Measurements from ENCODE around the gene TMC7. TPM values are rescaled to one million over a fixed set of nuclear protein-coding genes. Genes with fewer than 3 reads are reported as not detected.

Gene TMC7
- total RNA-seq, 1 experiment from 2014 or later = 4.1 TPM

DNA sequence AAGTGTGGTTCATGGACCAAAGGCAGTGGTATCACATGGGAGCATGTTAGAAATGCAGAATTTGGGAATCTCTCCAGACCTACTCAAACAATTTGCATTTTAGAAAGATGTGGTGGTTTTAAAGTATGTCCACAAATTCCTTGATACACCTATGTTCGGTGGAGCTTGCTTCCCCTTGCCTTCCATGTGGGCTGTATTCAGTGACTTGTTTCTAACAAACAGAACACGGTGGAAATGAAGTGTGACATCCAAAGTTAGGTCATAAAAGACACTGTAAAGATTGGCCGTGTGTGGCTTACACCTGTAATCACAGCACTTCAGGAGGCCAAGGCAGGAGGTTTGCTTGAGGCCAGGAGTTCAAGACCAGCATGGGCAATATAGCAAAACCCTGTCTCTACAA lies 100.4 kb downstream of the TMC7 start:
- TF ChIP-seq, protein P1, sequence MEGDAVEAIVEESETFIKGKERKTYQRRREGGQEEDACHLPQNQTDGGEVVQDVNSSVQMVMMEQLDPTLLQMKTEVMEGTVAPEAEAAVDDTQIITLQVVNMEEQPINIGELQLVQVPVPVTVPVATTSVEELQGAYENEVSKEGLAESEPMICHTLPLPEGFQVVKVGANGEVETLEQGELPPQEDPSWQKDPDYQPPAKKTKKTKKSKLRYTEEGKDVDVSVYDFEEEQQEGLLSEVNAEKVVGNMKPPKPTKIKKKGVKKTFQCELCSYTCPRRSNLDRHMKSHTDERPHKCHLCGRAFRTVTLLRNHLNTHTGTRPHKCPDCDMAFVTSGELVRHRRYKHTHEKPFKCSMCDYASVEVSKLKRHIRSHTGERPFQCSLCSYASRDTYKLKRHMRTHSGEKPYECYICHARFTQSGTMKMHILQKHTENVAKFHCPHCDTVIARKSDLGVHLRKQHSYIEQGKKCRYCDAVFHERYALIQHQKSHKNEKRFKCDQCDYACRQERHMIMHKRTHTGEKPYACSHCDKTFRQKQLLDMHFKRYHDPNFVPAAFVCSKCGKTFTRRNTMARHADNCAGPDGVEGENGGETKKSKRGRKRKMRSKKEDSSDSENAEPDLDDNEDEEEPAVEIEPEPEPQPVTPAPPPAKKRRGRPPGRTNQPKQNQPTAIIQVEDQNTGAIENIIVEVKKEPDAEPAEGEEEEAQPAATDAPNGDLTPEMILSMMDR (IDR thresholded peaks at IDR 0.05; ENCODE audit: unreplicated experiment) = no peak
- intact Hi-C loops (cut with micrococcal nuclease) = no loop called here
- H3K9me3 Mint-ChIP-seq (ENCODE audit: unreplicated experiment) = no peaks in the 10 kb centered on the region
- DNase-seq (ENCODE audit: unreplicated experiment) = no peak
- POLR2A ChIA-PET = interaction anchor here (0.7 kb wide), 1 partner anchor 297 kb away, joined by 3 read pairs; no protein-coding TSS in a partner anchor
- no peaks in the 10 kb centered on the region for H3K4me1 Mint-ChIP-seq (ENCODE audit: insufficient read depth, unreplicated experiment)
- no peak overlapping the region for H3K4me3 Mint-ChIP-seq (ENCODE audit: unreplicated experiment)
- H3K36me3 Mint-ChIP-seq (ENCODE audit: insufficient read depth, unreplicated experiment) = peaks cover 14% of the 10 kb centered on the region
- H3K27me3 Mint-ChIP-seq (ENCODE audit: insufficient read depth, unreplicated experiment) = no peaks in the 10 kb centered on the region
- no TSS peak for BruUV-seq (replicated peaks)
- H3K27ac Mint-ChIP-seq (ENCODE audit: low read depth, unreplicated experiment) = no peak overlapping the region
- CTCF ChIA-PET = interaction anchor here (0.7 to 8.7 kb wide), 8 partner anchors 11 to 418 kb away, joined by 3 to 154 read pairs (median 16); partner anchors contain the start of gene TMC7

DNA sequence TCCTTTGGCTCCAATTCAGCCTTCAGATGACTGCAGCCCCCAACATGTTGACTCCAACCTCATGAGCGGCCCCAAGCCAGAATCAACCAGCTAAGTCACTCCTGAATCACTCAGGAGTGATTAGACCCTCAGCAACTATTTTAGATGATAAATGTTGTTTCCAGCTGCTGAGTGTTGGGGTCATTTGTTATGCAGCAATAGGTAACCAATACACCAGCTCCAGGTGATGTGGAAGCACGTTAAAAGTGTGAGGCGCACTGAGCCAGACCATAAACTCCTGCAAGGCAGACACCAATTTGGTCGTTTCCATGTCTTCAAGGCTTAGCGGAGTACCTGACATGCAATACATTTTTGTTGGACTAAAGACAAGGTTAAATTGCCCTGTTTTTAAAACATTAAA lies 101.1 kb downstream of the TMC7 start:
- BruUV-seq (replicated peaks) = no TSS peak
- peaks cover 14% of the 10 kb centered on the region for H3K36me3 Mint-ChIP-seq (ENCODE audit: insufficient read depth, unreplicated experiment)

DNA sequence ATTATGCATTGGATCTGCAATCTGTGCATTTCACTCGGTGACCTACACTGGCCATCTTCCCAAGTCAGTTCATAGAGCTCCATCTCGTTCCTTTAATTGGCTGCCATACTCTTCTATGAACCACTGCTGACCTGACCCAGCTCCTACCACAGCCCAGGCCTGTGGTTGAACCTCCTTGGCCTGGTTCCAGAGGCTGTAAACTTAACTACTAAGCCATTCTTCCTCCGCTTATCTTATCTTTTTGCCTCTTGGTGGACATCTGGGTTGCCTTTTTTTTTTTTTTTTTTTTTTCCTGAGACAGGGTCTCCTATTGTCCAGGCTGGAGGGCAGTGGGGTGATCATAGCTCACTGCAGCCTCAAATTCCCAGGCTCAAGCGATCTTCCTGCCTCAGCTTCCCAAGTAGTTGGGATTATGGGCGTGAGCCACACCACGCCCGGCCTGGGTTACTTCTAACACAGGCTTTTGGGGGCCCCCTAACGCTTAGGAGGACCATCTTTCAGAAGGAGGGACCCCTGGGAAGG lies 102.0 kb downstream of the TMC7 start:
- CTCF ChIA-PET = interaction anchor here (0.6 to 8.7 kb wide), 60 partner anchors 9 to 614 kb away, joined by 3 to 154 read pairs (median 4); partner anchors contain the start of genes COQ7, ITPRIPL2 and TMC7
- H3K4me3 Mint-ChIP-seq (ENCODE audit: unreplicated experiment) = no peak overlapping the region
- peaks cover 14% of the 10 kb centered on the region for H3K36me3 Mint-ChIP-seq (ENCODE audit: insufficient read depth, unreplicated experiment)

More for the DNA sequence above, 101.1 kb downstream of the TMC7 start:
- Mint-ChIP-seq H3K27me3 (ENCODE audit: insufficient read depth, unreplicated experiment) (no peaks in the 10 kb centered on the region), H3K4me3 (ENCODE audit: unreplicated experiment) (no peak overlapping the region), H3K9me3 (ENCODE audit: unreplicated experiment) (no peaks in the 10 kb centered on the region), H3K4me1 (ENCODE audit: insufficient read depth, unreplicated experiment) (no peaks in the 10 kb centered on the region), H3K27ac (ENCODE audit: low read depth, unreplicated experiment) (no peak overlapping the region)
- TF ChIP-seq, protein P1 (IDR thresholded peaks at IDR 0.05; ENCODE audit: unreplicated experiment) = no peak
- CTCF ChIA-PET = interaction anchor here (0.6 to 8.7 kb wide), 20 partner anchors 10 to 429 kb away, joined by 3 to 154 read pairs (median 10); partner anchors contain the start of gene TMC7
- no peak for DNase-seq (ENCODE audit: unreplicated experiment)
- intact Hi-C loops (cut with micrococcal nuclease) = no loop called here
- POLR2A ChIA-PET = interaction anchor here (0.7 to 1.7 kb wide), 4 partner anchors 54 to 432 kb away, joined by 3 to 4 read pairs (median 3); no protein-coding TSS in a partner anchor

More for the DNA sequence above, 102.0 kb downstream of the TMC7 start:
- H3K27ac Mint-ChIP-seq (ENCODE audit: low read depth, unreplicated experiment) = no peak overlapping the region
- no peak for DNase-seq (ENCODE audit: unreplicated experiment)
- POLR2A ChIA-PET = interaction anchor here (0.5 to 1.7 kb wide), 5 partner anchors 53 to 431 kb away, joined by 3 to 4 read pairs (median 3); no protein-coding TSS in a partner anchor
- BruUV-seq (replicated peaks) = no TSS peak
- intact Hi-C loops (cut with micrococcal nuclease) = loop anchor here (1.0 kb wide), 4 partner anchors 81 to 417 kb away; no protein-coding TSS in a partner anchor
- peaks cover under 1% of the 10 kb centered on the region for H3K4me1 Mint-ChIP-seq (ENCODE audit: insufficient read depth, unreplicated experiment)
- H3K9me3 Mint-ChIP-seq (ENCODE audit: unreplicated experiment) = no peaks in the 10 kb centered on the region
- H3K27me3 Mint-ChIP-seq (ENCODE audit: insufficient read depth, unreplicated experiment) = no peaks in the 10 kb centered on the region
- TF ChIP-seq, protein P1 (IDR thresholded peaks at IDR 0.05; ENCODE audit: unreplicated experiment) = no peak
